Activated CD4-positive, CD25-positive, alpha-beta regulatory T cell (primary cell): Measurements from ENCODE around the gene CNTN2.

Source experiments
- DNase-seq, 4 experiments: peaks; one replicate each; lab custom pipeline; 2025; lab: John Stamatoyannopoulos, UW

The CNTN2 gene, protein sequence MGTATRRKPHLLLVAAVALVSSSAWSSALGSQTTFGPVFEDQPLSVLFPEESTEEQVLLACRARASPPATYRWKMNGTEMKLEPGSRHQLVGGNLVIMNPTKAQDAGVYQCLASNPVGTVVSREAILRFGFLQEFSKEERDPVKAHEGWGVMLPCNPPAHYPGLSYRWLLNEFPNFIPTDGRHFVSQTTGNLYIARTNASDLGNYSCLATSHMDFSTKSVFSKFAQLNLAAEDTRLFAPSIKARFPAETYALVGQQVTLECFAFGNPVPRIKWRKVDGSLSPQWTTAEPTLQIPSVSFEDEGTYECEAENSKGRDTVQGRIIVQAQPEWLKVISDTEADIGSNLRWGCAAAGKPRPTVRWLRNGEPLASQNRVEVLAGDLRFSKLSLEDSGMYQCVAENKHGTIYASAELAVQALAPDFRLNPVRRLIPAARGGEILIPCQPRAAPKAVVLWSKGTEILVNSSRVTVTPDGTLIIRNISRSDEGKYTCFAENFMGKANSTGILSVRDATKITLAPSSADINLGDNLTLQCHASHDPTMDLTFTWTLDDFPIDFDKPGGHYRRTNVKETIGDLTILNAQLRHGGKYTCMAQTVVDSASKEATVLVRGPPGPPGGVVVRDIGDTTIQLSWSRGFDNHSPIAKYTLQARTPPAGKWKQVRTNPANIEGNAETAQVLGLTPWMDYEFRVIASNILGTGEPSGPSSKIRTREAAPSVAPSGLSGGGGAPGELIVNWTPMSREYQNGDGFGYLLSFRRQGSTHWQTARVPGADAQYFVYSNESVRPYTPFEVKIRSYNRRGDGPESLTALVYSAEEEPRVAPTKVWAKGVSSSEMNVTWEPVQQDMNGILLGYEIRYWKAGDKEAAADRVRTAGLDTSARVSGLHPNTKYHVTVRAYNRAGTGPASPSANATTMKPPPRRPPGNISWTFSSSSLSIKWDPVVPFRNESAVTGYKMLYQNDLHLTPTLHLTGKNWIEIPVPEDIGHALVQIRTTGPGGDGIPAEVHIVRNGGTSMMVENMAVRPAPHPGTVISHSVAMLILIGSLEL

GRCh38 chr1:205042911-205043806, at the start of gene CNTN2:
Gene CNTN2, plus strand, starts transcription at chr1:205043212. Its CDS starts 9,974 bp downstream, at chr1:205053186.
- DNase-seq = no peak

DNA sequence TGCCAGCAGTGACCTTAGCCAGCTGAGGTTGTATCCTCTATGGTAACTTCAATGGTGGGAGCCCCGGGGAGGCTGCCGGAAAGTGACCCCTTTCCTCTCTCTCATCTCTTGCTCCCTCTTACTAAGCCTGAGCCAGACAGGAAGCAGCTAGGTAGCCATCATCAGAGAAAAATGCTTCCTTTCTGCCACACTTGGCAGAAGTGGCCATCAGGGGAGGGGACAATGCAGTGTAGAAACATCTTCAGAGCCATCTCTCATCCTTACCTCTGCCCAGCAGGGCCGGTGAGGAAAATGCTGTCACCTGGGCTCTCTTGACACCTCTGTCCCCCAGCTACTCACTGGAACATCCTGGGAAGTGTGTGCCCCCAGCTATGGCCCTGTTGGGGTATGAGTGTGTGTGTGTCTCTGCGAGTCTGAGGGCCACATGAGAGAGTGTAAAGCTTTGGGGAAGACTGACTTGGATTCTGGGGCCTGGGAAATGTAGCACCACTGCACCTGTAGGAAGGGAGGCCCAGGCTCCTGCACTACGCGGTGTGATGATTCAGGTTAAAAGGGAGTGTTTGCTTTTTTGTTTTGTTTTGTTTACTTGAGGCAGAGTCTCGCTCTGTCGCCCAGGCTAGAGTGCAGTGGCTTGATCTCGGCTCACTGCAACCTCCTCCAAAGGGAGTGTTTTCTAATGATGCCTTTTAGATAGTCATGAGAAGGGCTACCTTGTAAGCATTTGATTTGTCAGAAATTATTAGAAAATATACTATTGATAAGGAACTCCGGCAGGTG, 48.7 kb upstream of the CNTN2 start:
- DNase-seq = no peak

- no peak for DNase-seq
Observed at GRCh38 chr1:204996981-204997380, 46.0 kb upstream of the CNTN2 start.

DNA sequence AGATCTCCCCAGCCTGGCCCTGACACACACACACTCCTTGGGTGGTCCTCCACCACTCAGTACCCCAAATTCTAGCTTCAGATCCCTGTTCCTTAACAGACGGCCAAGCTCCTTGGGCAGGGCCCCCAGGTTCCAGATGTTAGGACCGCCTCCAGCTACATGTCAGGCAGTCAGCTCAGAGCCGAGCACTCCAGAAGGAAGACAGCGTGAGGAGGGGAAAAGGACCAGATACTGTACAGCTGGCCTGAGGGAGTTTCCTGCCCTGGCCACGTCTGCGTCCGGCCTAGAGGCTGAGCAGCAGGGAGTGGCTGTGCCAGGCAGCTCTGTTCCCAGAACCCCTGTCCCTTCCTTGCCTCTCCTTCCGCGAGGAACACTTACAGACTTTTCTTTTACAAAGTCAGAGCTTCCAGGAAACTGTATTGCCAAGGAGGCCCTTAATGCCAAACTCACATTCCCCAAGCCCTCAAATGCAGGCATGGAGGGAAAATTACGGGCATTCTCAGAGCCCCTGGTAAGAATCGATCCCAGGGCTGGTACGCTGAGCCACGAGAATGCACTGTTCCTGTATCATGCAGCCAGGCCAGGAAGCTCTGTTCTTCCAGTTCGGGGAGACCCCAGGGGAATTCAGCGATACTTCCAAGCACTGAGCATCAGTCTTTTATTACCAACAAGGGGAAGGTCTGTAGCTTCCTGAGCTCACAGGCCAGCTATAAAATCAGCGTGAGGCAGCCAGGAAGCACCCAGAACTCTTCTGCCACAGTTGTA, 45.2 kb upstream of the CNTN2 start:
- DNase-seq = no peak

DNA sequence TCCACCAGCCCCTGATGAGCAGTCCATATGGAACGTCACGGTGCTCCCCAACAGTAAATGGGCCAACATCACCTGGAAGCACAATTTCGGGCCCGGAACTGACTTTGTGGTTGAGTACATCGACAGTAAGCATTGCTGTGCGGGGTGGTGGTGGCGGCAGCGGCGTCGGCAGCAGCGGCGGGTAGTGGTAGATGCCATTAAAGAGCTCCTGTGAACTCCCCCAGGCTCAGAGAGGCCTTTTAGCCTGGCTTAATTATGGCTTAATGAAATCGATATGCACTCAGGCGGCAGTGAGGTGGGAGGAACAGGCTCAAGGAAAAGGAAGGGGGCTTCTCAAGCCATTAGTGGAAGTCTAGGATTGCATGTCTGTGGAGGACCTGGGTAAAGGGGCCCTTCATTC, 41.9 kb upstream of the CNTN2 start:
- no peak for DNase-seq

DNA sequence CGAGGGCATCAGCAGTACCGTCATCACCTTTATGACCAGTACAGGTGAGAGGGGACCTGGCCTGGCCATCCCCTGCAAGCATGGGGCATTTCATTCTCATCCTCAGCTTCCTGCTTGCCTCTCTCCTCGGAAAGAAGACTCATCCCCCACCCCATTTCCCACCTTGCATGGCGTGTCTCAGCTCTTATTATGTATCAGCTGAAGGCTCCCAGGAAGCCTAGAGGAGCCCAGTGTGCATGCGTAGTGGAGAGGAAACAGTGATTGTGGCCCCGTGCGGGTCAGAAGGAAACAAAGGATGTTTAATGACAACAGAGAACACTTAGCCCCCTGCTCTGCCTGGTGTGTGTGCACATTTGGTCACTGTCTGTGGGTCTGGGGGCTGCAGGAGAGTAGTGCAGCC, 40.3 kb upstream of the CNTN2 start:
- DNase-seq = no peak

DNA sequence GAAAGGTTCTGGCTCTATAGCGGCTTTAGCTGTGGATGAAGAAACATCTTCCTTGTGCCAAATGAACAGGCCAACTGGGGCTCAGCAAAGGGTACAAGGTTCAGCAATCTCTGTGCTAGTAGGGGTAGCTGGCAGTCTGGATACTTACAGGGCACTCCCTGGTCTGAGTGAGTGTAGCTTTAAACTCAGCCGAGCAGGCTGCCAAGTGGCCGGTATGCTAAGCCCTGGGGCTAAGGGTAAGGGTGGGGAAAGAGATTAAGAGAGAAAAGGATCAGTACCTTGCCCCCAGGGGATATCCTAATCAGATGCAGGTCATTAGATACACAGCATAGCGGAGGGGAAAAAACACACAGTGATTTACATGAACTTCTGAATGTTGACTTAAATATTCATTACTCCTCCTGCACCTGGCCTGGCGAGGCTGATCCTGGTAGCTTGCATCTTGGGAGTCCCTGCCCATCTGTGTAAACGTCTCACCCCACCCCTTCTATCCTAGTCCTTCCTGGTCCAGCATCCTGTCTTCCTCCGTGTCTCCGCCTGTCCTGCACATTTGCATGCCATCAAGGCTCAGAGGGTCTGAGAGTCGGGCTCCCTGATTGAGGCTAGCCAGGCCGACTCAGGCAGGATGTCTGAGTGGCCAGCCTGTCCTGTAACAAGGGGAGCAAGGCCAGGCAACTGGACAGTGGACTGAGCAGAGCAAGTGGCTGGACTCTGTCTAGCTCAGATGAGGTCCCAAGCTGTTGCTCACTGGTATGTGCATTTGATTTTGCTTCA, 39.5 kb upstream of the CNTN2 start:
- DNase-seq = no peak

GRCh38 chr1:205004351-205004750, 38.7 kb upstream of the CNTN2 start:
- no peak for DNase-seq

DNA sequence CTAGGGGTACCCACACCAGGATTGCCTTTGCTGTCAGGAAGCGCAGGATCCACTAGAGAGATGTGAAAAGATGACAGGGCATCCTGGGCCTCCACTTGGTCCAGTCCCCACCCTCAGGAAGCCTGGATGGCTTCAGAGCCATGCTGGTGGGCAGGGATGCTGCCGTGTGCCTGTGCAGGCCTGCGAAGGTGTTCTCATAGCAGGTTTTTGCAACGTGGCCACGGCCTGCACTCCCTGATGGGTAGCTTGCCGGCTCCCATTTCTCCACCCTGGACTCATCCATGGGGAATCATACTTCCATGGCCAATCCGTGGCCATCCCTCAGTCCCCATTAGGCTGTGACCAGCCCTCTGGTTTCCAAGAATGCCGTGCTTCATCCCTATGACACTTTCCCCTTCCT, 34.1 kb upstream of the CNTN2 start:
- no peak for DNase-seq

- DNase-seq = no peak
Observed at GRCh38 chr1:205009670-205010069, 33.3 kb upstream of the CNTN2 start.

DNA sequence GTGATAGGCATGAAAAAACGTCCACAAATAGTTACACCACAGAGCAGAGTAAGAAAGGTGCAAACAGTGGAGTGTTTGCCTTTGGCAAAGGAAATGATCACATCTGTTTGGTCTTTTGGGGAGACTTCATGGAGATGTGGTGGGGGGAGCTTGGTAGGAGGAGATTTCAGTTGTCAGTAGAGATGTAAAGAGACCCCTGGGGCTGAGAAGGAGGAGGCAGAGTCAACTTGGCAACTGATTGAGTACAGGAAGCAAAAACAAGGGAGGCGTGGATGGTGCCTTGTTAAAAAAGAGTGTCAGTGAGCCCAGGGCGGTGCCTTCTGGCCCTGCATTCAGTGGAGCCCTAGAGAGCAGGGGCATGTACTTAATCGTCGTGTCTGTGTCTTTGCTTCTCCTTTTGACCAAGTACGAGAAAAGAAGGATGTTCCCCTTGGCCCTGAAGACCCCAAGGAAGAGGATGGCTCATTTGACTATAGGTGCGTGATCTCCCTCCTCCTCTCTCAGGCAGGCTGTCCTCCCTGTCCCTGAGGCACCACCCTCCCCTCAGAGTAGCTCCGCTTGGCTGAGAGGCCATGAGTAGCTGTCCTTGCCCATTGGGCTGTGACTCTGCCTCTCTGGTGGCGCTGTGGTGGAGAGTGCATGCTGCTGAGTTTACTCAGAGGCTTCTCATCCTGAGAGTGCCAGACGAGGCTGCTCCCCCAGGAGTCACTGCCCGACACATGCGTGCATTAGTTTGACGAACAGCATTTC, 30.4 kb upstream of the CNTN2 start:
- no peak for DNase-seq

DNA sequence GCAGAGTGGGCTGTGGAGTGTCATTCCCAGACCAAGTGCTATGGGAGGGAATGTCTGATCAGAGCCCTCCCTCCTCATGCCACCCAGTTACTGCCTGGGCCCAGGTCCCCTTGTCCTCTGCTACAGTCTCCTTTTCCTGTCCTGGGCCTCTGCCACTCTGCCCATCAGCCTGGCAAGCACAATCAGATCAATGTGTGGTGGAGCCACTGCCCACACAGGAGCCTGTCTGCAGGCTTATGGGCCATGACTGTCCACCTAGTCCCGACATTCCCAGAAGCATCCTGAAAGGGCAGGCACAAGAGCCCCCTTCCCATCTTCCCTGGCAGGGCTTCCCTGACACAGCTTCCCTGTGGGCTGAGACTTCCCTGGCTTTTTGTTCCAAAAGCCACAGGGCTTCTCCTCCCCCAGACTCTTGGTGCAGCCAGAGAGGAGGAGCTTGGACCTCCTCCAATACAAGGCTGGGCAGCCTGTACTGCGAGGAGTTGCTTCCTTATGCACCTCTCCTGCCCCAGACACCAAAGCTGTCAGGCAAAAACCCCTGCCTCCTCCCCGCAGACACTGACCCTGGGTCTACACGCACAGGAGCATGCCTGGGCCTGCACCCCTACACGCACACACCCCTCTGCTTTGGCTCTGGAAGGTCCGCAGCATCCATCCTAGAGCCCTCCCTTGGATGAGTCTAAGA, 29.2 kb upstream of the CNTN2 start:
- DNase-seq = no peak

- no peak for DNase-seq
Observed at GRCh38 chr1:205014783-205015182, 28.2 kb upstream of the CNTN2 start.

DNA sequence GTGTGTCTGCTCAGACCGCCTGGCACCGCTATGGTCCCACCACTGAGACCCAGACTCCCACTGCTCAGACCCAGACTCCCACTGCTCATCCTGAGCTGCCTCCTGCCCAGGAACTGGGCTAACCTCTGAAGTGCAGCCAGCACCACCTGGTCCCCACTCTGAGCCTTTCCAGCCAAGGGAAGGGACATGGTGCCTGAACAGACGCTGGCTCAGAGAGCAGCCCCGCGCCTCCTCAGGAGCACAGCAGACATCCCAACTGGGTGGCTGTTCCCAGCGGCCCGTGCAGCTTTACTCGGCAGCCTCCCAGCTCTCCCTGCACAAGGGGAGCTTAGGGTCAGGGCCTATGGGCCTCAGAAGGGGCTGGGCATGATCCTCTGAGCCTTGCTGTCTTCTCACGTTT, 27.8 kb upstream of the CNTN2 start:
- DNase-seq = no peak

- no peak for DNase-seq
Observed at GRCh38 chr1:205016075-205016474, 26.9 kb upstream of the CNTN2 start.

GRCh38 chr1:205016584-205016983, 26.4 kb upstream of the CNTN2 start:
- no peak for DNase-seq

- DNase-seq = no peak
Observed at GRCh38 chr1:205017001-205017400, 26.0 kb upstream of the CNTN2 start.

DNA sequence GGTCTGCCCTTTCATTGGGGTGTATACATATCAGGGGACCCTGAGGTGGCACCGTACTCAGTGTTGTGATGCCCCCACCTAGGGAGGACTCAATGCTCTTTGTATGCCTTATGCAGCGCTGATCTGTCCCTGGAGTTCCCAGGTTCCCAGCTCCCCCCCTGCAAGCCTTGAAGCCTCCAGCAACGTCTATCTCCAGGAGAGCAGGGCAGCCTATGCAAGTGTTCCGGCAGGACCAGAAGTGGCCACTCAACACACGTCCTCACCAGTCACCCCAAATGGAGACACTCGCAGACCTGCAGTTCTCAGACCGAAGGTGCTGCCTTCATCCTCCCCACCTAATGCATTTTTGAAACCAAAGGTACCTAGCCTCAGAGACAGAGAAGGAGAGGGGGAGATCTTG, 25.2 kb upstream of the CNTN2 start:
- no peak for DNase-seq
